IPS-18c (cell line): ENCODE data around the gene MAPT.
"Not testable (repeated sequence)": the region's sequence is repeated elsewhere in the genome, so short reads cannot be mapped to it uniquely, and the experiment has no call there.

Source experiments
- H3K4me3 ChIP-seq: 2 replicates; pipeline ENCODE4 v1.7.0; 2013; ENCODE audit warnings: low read depth, mild to moderate bottlenecking, low read length, moderate library complexity; ENCODE audit not compliant: insufficient read depth
- H3K9me3 ChIP-seq: one replicate; pipeline ENCODE4 v1.6.1; 2013; ENCODE audit warnings: mild to moderate bottlenecking, low read length, moderate library complexity; ENCODE audit not compliant: control insufficient read depth, insufficient read depth

Gene MAPT

GRCh38 chr17:45934044-45934979 is 40.0 kb downstream of the MAPT start:
- Histone ChIP-seq H3K9me3 (no peaks in the 10 kb centered on the region), H3K4me3 (no peak overlapping the region)

- Histone ChIP-seq H3K9me3 (no peaks in the 10 kb centered on the region), H3K4me3 (no peak overlapping the region)
Measured at GRCh38 chr17:45935197-45935709, 40.9 kb downstream of the MAPT start.

- no peaks in the 10 kb centered on the region for H3K9me3 ChIP-seq
- H3K4me3 ChIP-seq: no peak overlapping the region
Measured at GRCh38 chr17:45935710-45936509, 41.6 kb downstream of the MAPT start.

- no peak overlapping the region for H3K4me3 ChIP-seq
- no peaks in the 10 kb centered on the region for H3K9me3 ChIP-seq
Measured at GRCh38 chr17:45936610-45937009, 42.3 kb downstream of the MAPT start.

- H3K4me3 ChIP-seq, H3K9me3 ChIP-seq: not testable (repeated sequence)
Measured at GRCh38 chr17:45937186-45937585, 42.8 kb downstream of the MAPT start.

GRCh38 chr17:45939395-45939794 is 45.0 kb downstream of the MAPT start:
- Histone ChIP-seq H3K9me3 (no peaks in the 10 kb centered on the region), H3K4me3 (no peak overlapping the region)

- no peak overlapping the region for H3K4me3 ChIP-seq
Measured at GRCh38 chr17:45940293-45940692, 45.9 kb downstream of the MAPT start.

GRCh38 chr17:45940826-45941225 is 46.5 kb downstream of the MAPT start:
- H3K4me3 ChIP-seq: no peak overlapping the region
- H3K9me3 ChIP-seq: no peaks in the 10 kb centered on the region

More at GRCh38 chr17:45940293-45940692, 45.9 kb downstream of the MAPT start:
- H3K9me3 ChIP-seq: no peaks in the 10 kb centered on the region

- Histone ChIP-seq H3K9me3 (no peaks in the 10 kb centered on the region), H3K4me3 (no peak overlapping the region)
Measured at GRCh38 chr17:45941395-45941794, 47.0 kb downstream of the MAPT start.

GRCh38 chr17:45942284-45942683 is 47.9 kb downstream of the MAPT start:
- H3K4me3 ChIP-seq: no peak overlapping the region

GRCh38 chr17:45946841-45947256 is 52.5 kb downstream of the MAPT start:
- H3K4me3 ChIP-seq: no peak overlapping the region
- H3K9me3 ChIP-seq: no peaks in the 10 kb centered on the region

More at GRCh38 chr17:45942284-45942683, 47.9 kb downstream of the MAPT start:
- no peaks in the 10 kb centered on the region for H3K9me3 ChIP-seq

GRCh38 chr17:45948498-45948880 is 54.1 kb downstream of the MAPT start:
- H3K9me3 ChIP-seq: no peaks in the 10 kb centered on the region
- no peak overlapping the region for H3K4me3 ChIP-seq

- H3K9me3 ChIP-seq: no peaks in the 10 kb centered on the region
- H3K4me3 ChIP-seq: no peak overlapping the region
Measured at GRCh38 chr17:45948881-45949624, 54.7 kb downstream of the MAPT start.

- no peaks in the 10 kb centered on the region for H3K9me3 ChIP-seq
- H3K4me3 ChIP-seq: no peak overlapping the region
Measured at GRCh38 chr17:45949755-45950320, 55.5 kb downstream of the MAPT start.

GRCh38 chr17:45950888-45951287 is 56.5 kb downstream of the MAPT start:
- no peaks in the 10 kb centered on the region for H3K9me3 ChIP-seq

GRCh38 chr17:45951403-45951802 is 57.0 kb downstream of the MAPT start:
- no peaks in the 10 kb centered on the region for H3K9me3 ChIP-seq

More at GRCh38 chr17:45950888-45951287, 56.5 kb downstream of the MAPT start:
- H3K4me3 ChIP-seq: no peak overlapping the region

GRCh38 chr17:45951941-45952340 is 57.6 kb downstream of the MAPT start:
- no peaks in the 10 kb centered on the region for H3K9me3 ChIP-seq
- H3K4me3 ChIP-seq: no peak overlapping the region

More at GRCh38 chr17:45951403-45951802, 57.0 kb downstream of the MAPT start:
- no peak overlapping the region for H3K4me3 ChIP-seq
